Measurements from ENCODE around the gene NAV2.
A peak's percentile ranks its signal among the peaks of the same experiment; 100 is the strongest.

The NAV2 gene

DNA sequence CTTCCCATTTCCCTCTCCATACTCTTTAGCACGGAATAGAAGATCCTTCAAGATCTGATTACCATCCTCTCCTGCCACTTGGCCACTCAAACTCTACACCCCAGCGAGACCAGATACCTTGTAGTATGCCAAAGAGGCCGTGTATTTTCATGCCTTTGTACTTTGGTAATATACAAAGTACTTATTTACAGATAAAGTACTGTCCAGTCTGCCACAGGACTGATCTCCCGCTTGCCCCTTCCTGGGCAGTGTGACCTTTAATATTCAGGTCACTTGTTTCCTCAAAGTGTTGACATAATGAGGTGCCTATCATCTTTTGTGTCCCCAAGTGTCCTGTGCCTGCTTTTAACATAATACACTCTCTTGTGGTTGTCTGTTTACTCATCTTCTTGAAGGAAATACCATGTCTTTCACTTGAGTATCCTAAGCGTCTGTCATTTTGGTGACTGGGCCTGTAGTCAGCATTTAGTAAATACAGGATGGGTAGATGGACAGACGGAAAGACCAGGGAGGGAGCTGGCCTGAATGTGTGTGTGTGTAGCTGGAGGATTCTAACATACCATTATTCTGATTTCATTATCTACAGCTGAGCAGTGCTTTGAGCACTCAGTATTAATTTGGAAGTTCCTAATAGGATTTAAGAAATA, 137.4 kb downstream of the NAV2 start:
- no peak for FAIRE-seq
- no peak for TF ChIP-seq POLR2A (IDR thresholded peaks at IDR 0.05; ENCODE audit: low read depth, low read length)
- DNase-seq (ENCODE audit: insufficient read length, low spot score) = no peak

DNA sequence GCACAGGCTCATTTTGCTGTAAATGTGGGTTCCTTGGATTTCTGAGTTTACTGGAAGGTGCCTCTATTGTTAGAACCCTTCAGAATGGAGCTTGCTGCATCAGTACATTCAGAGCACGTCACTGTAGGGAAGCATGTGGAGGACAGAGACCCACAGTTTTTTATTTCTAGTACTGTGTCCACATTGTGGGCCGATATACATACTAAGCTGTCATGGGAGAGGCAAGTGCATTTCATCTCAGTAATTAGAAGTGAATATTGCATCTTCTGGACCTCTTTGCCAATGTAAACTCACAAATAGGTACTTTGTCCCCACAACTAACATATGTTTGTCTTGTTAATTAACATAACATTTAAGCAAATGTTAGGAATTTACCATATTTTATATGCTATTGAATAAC, 139.7 kb downstream of the NAV2 start:
- FAIRE-seq (no peak), DNase-seq (ENCODE audit: insufficient read length, low spot score) (no peak)
- TF ChIP-seq POLR2A (IDR thresholded peaks at IDR 0.05; ENCODE audit: low read depth, low read length) = no peak

DNA sequence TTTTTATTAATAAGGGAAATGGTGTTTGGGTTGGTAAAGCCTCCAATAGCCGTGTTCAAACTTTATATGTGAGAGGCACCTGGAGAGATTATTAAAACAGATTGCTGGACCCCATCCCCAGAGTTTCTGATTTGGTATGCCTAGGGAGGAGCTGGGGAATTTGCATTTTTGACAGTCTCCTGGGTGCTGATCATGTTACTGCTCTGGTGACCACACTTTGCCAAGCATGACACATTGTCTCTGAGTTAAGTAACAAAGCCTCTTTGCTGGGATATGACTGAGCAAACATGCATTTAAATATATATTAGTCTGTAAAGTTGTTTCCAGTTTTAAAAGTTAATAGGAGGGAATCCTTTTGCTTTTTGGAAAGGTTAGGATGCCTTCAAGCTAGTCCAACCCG, 140.4 kb downstream of the NAV2 start:
- peak; percentile 48 for DNase-seq (ENCODE audit: insufficient read length, low spot score)
- no peak for FAIRE-seq
- no peak for TF ChIP-seq POLR2A (IDR thresholded peaks at IDR 0.05; ENCODE audit: low read depth, low read length)

DNA sequence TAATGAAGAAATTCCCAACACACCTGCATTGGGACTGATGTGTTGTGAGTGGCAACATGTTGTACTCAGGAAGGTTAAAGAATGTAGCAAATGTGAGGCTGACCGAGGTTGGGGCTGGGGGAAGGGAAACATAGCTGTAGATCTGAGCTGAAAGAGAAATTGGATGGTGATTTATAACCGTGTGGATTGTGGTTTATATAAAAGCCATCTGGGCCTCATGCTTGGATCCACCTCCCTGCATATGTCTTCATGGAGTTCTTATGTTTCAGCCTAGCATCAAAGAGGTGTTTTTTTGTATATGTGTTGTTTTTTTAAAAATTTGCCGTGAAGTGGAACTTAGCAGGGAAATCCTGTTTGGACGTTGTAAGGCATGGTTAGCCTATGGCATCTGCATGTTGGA, 141.3 kb downstream of the NAV2 start:
- DNase-seq (ENCODE audit: insufficient read length, low spot score) (no peak), FAIRE-seq (no peak)
- TF ChIP-seq POLR2A (IDR thresholded peaks at IDR 0.05; ENCODE audit: low read depth, low read length) = no peak

DNA sequence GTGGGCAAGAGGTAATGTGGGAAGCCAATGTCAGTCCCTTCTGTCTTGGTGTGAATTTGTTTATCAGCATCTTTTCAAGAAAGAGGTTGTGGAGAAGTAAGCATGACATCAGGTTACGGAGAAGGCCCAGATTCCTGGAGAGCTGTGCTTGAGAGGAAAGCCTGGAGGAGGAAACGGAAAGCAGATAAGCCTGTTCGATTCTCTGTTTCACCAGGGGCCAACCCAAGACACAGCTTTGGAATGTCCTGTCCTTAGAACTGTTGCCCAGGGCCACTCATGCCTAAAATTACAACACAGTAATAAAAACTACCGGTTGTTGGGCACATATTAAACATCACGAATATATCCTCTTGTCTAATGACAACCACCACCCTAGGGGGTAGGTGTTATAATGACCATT, 148.5 kb downstream of the NAV2 start:
- no peak for TF ChIP-seq POLR2A (IDR thresholded peaks at IDR 0.05; ENCODE audit: low read depth, low read length)
- FAIRE-seq = no peak
- no peak for DNase-seq (ENCODE audit: insufficient read length, low spot score)

DNA sequence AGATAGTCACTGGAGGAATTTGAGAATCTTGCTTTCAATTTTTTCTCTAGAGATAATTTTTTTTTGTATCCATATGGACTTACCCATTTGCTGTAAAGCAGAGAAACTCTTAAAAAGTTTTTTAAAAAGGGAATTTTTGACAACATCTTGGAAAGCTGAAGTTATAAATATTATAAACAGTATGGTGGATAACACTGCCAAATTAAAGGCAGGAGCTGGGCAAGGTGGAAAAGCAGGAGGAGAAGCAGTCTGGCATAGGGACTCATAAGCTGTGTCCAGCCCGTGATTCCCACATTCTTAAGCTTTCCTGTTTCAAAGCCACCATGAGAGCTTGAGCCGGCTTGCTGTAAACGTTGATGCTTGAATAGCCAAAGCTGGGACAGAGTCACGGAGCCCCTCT, 149.5 kb downstream of the NAV2 start:
- no peak for TF ChIP-seq POLR2A (IDR thresholded peaks at IDR 0.05; ENCODE audit: low read depth, low read length)
- FAIRE-seq (no peak), DNase-seq (ENCODE audit: insufficient read length, low spot score) (no peak)

DNA sequence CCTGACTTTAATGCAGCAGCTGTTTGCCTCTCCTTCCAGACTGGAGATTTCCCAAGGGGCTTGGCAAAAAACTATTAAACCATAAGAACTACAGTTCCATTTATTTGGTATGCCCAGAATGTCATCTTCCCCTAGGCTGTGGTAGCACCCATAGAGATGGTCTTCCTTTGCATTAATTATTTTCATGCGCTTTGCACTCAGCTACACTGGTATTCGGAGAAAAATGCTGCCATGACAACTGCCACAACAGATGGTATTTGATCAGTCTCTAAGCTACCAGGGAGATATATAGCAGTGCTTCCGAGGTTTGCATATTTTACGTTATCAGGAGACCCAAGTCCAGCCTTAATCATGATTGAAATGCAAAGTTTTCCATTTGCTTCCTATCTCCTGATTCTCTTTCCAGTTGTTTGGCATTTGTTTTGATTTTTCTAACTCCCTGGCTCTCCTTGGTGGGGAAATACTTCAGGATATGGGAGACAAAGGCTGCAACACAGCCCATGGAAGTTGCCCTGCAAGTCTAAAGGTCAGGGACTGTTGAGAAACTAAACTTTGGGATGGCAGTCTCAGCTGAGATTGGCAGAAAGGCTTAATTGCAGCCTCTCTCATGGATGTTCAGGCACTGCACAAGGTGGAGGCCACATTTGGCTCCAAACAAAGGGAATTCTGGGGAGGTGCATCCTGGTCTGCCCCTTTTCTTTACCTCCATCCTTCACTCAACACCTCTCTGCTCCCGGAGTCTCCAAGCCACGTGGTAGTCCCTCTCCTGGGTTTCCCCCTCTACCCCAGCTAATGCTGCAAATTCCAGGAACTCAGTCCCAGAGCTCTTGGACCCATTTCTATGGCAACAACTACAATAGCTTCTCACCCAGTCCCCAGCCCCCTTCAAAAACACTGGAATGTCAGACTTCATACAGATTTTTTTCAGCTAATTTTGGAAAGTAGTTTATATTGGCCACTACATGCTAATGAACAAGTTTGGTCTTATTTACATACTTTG, 151.8 kb downstream of the NAV2 start:
- TF ChIP-seq POLR2A (IDR thresholded peaks at IDR 0.05; ENCODE audit: low read depth, low read length) = no peak
- DNase-seq (ENCODE audit: insufficient read length, low spot score) (no peak), FAIRE-seq (no peak)

DNA sequence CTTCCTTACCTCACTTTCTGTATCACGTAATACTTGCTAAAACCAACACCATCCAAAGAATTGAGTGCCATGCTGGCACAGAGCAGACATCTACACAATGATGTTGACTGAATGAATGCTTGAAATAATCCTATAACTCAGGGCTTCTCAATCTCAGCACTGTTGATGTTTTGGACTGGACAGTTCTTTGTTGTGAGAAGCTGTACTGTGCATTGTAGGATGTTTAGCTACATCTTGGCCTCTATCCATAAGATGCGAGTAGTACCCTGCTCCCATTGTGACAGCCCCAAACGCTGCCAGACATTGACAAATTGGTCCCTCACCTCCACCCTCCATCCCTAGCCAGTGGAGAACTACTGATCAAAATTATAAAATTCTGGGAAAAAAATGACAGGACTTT, 153.4 kb downstream of the NAV2 start:
- DNase-seq (ENCODE audit: insufficient read length, low spot score) (no peak), FAIRE-seq (no peak)
- no peak for TF ChIP-seq POLR2A (IDR thresholded peaks at IDR 0.05; ENCODE audit: low read depth, low read length)

DNA sequence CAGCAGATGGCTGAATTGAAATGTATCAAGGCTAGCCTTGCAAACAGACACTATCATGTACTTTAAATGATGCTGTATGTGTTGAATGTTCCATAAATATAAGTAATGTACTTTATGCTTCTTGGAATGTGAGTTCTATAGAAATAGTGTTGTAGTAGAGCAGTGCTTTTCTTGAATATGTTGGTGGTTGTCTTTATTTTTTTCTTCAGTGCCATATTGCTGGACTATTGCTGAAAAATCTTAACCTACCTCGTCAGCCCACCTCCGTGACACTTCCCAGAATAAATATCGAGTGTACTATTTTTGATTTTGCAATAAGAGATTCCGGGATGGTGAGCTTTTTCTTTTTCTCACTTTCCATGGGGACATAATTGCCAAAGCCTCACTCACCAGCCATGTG, 153.9 kb downstream of the NAV2 start:
- TF ChIP-seq POLR2A (IDR thresholded peaks at IDR 0.05; ENCODE audit: low read depth, low read length) = no peak
- DNase-seq (ENCODE audit: insufficient read length, low spot score) = no peak
- FAIRE-seq = no peak

DNA sequence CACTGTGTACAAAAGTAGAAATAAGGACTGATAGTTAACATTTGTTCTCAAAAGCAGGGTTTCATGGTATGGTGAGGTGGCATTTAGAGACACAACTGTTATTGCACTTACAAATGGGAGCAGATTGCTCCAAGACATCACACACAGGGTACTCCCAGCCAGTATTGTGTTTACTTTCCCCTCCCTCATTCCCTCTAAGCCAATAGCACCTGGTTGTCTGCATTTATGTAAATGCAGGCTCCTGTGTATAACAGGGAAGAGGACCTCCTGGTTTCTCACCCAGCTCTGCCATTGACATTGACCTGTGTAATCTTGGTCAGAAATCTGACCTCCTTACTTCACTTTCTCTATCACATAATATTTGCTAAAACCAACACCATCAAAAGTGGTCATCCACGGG, 154.4 kb downstream of the NAV2 start:
- no peak for DNase-seq (ENCODE audit: insufficient read length, low spot score)
- TF ChIP-seq POLR2A (IDR thresholded peaks at IDR 0.05; ENCODE audit: low read depth, low read length) = no peak
- no peak for FAIRE-seq

GRCh38 chr11:19868281-19868821, 155.7 kb downstream of the NAV2 start:
- DNase-seq (ENCODE audit: insufficient read length, low spot score) = peak; percentile 50
- TF ChIP-seq POLR2A (IDR thresholded peaks at IDR 0.05; ENCODE audit: low read depth, low read length) = no peak
- FAIRE-seq = no peak

- no peak for TF ChIP-seq POLR2A (IDR thresholded peaks at IDR 0.05; ENCODE audit: low read depth, low read length)
- FAIRE-seq (no peak), DNase-seq (ENCODE audit: insufficient read length, low spot score) (no peak)
Measured at GRCh38 chr11:19868871-19869270, 156.2 kb downstream of the NAV2 start.

GRCh38 chr11:19869466-19869865, 156.8 kb downstream of the NAV2 start:
- no peak for TF ChIP-seq POLR2A (IDR thresholded peaks at IDR 0.05; ENCODE audit: low read depth, low read length)
- DNase-seq (ENCODE audit: insufficient read length, low spot score) (no peak), FAIRE-seq (no peak)

- no peak for TF ChIP-seq POLR2A (IDR thresholded peaks at IDR 0.05; ENCODE audit: low read depth, low read length)
- no peak for FAIRE-seq
Measured at GRCh38 chr11:19869946-19870589, 157.4 kb downstream of the NAV2 start.

More at GRCh38 chr11:19869946-19870589, 157.4 kb downstream of the NAV2 start:
- no peak for DNase-seq (ENCODE audit: insufficient read length, low spot score)

All from H54 (cell line).